ENCODE measurements around the gene CYLD. TPM values are rescaled to one million over a fixed set of nuclear protein-coding genes. Genes with fewer than 3 reads are reported as not detected.
A peak's percentile ranks its signal among the peaks of the same experiment; 100 is the strongest.

The CYLD gene
- polyA plus RNA-seq (2013, experiment 1 of 2), result 10.2 TPM
- polyA plus RNA-seq (2013, experiment 2 of 2), result 11.0 TPM

- Histone ChIP-seq H4K91ac (ENCODE audit: low read length) (no peak within 1 kb of the TSS), H3K4me1 (ENCODE audit: control insufficient read depth, insufficient read depth, low read depth, low read length) (peaks cover 10% of the 10 kb centered on the region), H3K9ac (ENCODE audit: low read length) (peak within 1 kb of the TSS; percentile 97), H3K4me2 (ENCODE audit: low read length, poor library complexity, severe bottlenecking) (peak within 1 kb of the TSS; percentile 75), H2AK5ac (ENCODE audit: low read length, severe bottlenecking) (no peak within 1 kb of the TSS), H3K18ac (ENCODE audit: low read depth in 1 of 2, low read length in 2 of 2) (peak within 1 kb of the TSS; percentile 43 to 62), H2BK5ac (ENCODE audit: low read depth, low read length, poor library complexity, severe bottlenecking) (no peak within 1 kb of the TSS), H3K36me3 (ENCODE audit: control insufficient read depth in 1 of 2, insufficient read depth in 2 of 2, low read depth in 1 of 2, low read length in 2 of 2) (peaks cover 3 to 11% of the 10 kb centered on the region in 2 experiments), H2BK15ac (ENCODE audit: low read depth, poor library complexity, severe bottlenecking) (peak within 1 kb of the TSS; percentile 89), H3K79me1 (replicated peaks; ENCODE audit: low read length, poor library complexity, severe bottlenecking) (peaks cover 7% of the 10 kb centered on the region), H3K4ac (ENCODE audit: low read depth in 1 of 2, low read length in 2 of 2) (peak within 1 kb of the TSS in 1 of 2 experiments; percentile 84), H4K8ac (ENCODE audit: low read length) (peak within 1 kb of the TSS; percentile 12), H3K27ac (ENCODE audit: low read length, poor library complexity, severe bottlenecking) (peak within 1 kb of the TSS; percentile 30), H2AFZ (ENCODE audit: low read depth, low read length) (peak within 1 kb of the TSS; percentile 61), H2BK12ac (ENCODE audit: low read length in 2 of 2) (peak within 1 kb of the TSS in 1 of 2 experiments; percentile 78), H3K4me3 (ENCODE audit: insufficient read depth in 1 of 2, low read depth in 1 of 2, low read length in 2 of 2) (peak within 1 kb of the TSS; percentile 87 to 88), H2BK120ac (ENCODE audit: low read depth, low read length) (no peak within 1 kb of the TSS), H3K23ac (ENCODE audit: low read length in 2 of 2) (peak within 1 kb of the TSS in 1 of 2 experiments; percentile 96), H3K27me3 (ENCODE audit: control insufficient read depth in 1 of 2, insufficient read depth in 1 of 2, low read length in 2 of 2) (peaks cover 0 to 19% of the 10 kb centered on the region in 2 experiments), H3K9me3 (ENCODE audit: control insufficient read depth, low read length) (no peaks in the 10 kb centered on the region), H3K14ac (ENCODE audit: low read length in 2 of 2) (peak within 1 kb of the TSS in 1 of 2 experiments; percentile 66)
- WGBS, result 1% methylated on average over 37 of the region's 93 CpGs
- peak; percentile 100 for DNase-seq
Measured at GRCh38 chr16:50741781-50742575, at the start of gene CYLD. Gene CYLD, plus strand, starts transcription at chr16:50742086. Its CDS starts 7,613 bp downstream, at chr16:50749699.

DNA sequence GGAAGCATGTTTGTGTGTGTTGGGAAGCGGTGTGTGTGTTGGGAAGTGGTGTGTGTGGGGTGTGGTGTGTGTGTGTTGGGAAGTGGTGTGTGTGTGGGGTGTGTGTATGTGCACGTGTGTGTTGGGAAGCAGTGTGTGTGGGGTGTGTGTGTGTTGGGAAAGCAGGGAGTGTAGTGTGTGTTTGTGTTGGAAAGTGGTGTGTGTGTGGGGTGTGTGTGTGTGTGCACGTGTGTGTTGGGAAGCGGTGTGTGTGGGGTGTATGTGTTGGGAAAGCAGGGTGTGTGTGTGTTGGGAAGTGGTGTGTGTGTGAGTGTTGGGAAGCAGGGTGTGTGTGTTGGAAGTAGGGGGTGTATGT lies 49.3 kb upstream of the CYLD start:
- peaks cover 15% of the 10 kb centered on the region for H3K4me1 ChIP-seq (ENCODE audit: control insufficient read depth, insufficient read depth, low read depth, low read length)
- no peak overlapping the region for H2BK120ac ChIP-seq (ENCODE audit: low read depth, low read length)
- H3K36me3 ChIP-seq (ENCODE audit: control insufficient read depth in 1 of 2, insufficient read depth in 2 of 2, low read depth in 1 of 2, low read length in 2 of 2), result no peaks in the 10 kb centered on the region
- no peak overlapping the region for H3K4ac ChIP-seq (ENCODE audit: low read depth in 1 of 2, low read length in 2 of 2)
- H2AFZ ChIP-seq (ENCODE audit: low read depth, low read length), result no peak overlapping the region
- no peak overlapping the region for H3K18ac ChIP-seq (ENCODE audit: low read depth in 1 of 2, low read length in 2 of 2)
- WGBS, result 91% methylated on average over 4 of the region's 4 CpGs
- no peak overlapping the region for H4K8ac ChIP-seq (ENCODE audit: low read length)
- H3K27me3 ChIP-seq (ENCODE audit: control insufficient read depth in 1 of 2, insufficient read depth in 1 of 2, low read length in 2 of 2), result peaks cover 29 to 32% of the 10 kb centered on the region in 2 experiments
- no peaks in the 10 kb centered on the region for H3K9me3 ChIP-seq (ENCODE audit: control insufficient read depth, low read length)
- H3K14ac ChIP-seq (ENCODE audit: low read length in 2 of 2), result peak overlapping the region in 1 of 2 experiments; percentile 13
- peak overlapping the region; percentile 44 for H4K91ac ChIP-seq (ENCODE audit: low read length)
- no peak overlapping the region for H3K9ac ChIP-seq (ENCODE audit: low read length)
- DNase-seq, result no peak
- no peak overlapping the region for H2AK5ac ChIP-seq (ENCODE audit: low read length, severe bottlenecking)
- H3K4me2 ChIP-seq (ENCODE audit: low read length, poor library complexity, severe bottlenecking), result no peak overlapping the region
- H3K23ac ChIP-seq (ENCODE audit: low read length in 2 of 2), result no peak overlapping the region
- no peak overlapping the region for H3K4me3 ChIP-seq (ENCODE audit: insufficient read depth in 1 of 2, low read depth in 1 of 2, low read length in 2 of 2)
- no peak overlapping the region for H2BK15ac ChIP-seq (ENCODE audit: low read depth, poor library complexity, severe bottlenecking)
- H2BK5ac ChIP-seq (ENCODE audit: low read depth, low read length, poor library complexity, severe bottlenecking), result no peak overlapping the region
- no peak overlapping the region for H3K27ac ChIP-seq (ENCODE audit: low read length, poor library complexity, severe bottlenecking)
- H2BK12ac ChIP-seq (ENCODE audit: low read length in 2 of 2), result no peak overlapping the region
- no peaks in the 10 kb centered on the region for H3K79me1 ChIP-seq (replicated peaks; ENCODE audit: low read length, poor library complexity, severe bottlenecking)

GRCh38 chr16:50692999-50693781 lies 48.7 kb upstream of the CYLD start, which contains the start of gene NOD2:
Gene NOD2, plus strand, starts transcription at chr16:50693606. Its CDS starts 5,890 bp downstream, at chr16:50699496.
- H2BK15ac ChIP-seq (ENCODE audit: low read depth, poor library complexity, severe bottlenecking), result no peak within 1 kb of the TSS
- peak within 1 kb of the TSS in 1 of 2 experiments; percentile 70 for H3K4me3 ChIP-seq (ENCODE audit: insufficient read depth in 1 of 2, low read depth in 1 of 2, low read length in 2 of 2)
- no peaks in the 10 kb centered on the region for H3K79me1 ChIP-seq (replicated peaks; ENCODE audit: low read length, poor library complexity, severe bottlenecking)
- H2BK12ac ChIP-seq (ENCODE audit: low read length in 2 of 2), result no peak within 1 kb of the TSS
- peak within 1 kb of the TSS; percentile 36 for H3K4me2 ChIP-seq (ENCODE audit: low read length, poor library complexity, severe bottlenecking)
- no peaks in the 10 kb centered on the region for H3K9me3 ChIP-seq (ENCODE audit: control insufficient read depth, low read length)
- H2BK5ac ChIP-seq (ENCODE audit: low read depth, low read length, poor library complexity, severe bottlenecking), result no peak within 1 kb of the TSS
- H3K4ac ChIP-seq (ENCODE audit: low read depth in 1 of 2, low read length in 2 of 2), result no peak within 1 kb of the TSS
- H3K23ac ChIP-seq (ENCODE audit: low read length in 2 of 2), result no peak within 1 kb of the TSS
- H2AFZ ChIP-seq (ENCODE audit: low read depth, low read length), result no peak within 1 kb of the TSS
- peak within 1 kb of the TSS in 1 of 2 experiments; percentile 13 for H3K14ac ChIP-seq (ENCODE audit: low read length in 2 of 2)
- no peak within 1 kb of the TSS for H3K27ac ChIP-seq (ENCODE audit: low read length, poor library complexity, severe bottlenecking)
- no peak within 1 kb of the TSS for H2BK120ac ChIP-seq (ENCODE audit: low read depth, low read length)
- H3K4me1 ChIP-seq (ENCODE audit: control insufficient read depth, insufficient read depth, low read depth, low read length), result peaks cover 18% of the 10 kb centered on the region
- DNase-seq, result no peak
- no peak within 1 kb of the TSS for H3K18ac ChIP-seq (ENCODE audit: low read depth in 1 of 2, low read length in 2 of 2)
- H2AK5ac ChIP-seq (ENCODE audit: low read length, severe bottlenecking), result no peak within 1 kb of the TSS
- no peaks in the 10 kb centered on the region for H3K36me3 ChIP-seq (ENCODE audit: control insufficient read depth in 1 of 2, insufficient read depth in 2 of 2, low read depth in 1 of 2, low read length in 2 of 2)
- peak within 1 kb of the TSS; percentile 74 for H3K9ac ChIP-seq (ENCODE audit: low read length)
- peaks cover 26 to 27% of the 10 kb centered on the region in 2 experiments for H3K27me3 ChIP-seq (ENCODE audit: control insufficient read depth in 1 of 2, insufficient read depth in 1 of 2, low read length in 2 of 2)
- WGBS, result 21% methylated on average over 47 of the region's 56 CpGs
- peak within 1 kb of the TSS; percentile 44 for H4K91ac ChIP-seq (ENCODE audit: low read length)
- no peak within 1 kb of the TSS for H4K8ac ChIP-seq (ENCODE audit: low read length)

DNA sequence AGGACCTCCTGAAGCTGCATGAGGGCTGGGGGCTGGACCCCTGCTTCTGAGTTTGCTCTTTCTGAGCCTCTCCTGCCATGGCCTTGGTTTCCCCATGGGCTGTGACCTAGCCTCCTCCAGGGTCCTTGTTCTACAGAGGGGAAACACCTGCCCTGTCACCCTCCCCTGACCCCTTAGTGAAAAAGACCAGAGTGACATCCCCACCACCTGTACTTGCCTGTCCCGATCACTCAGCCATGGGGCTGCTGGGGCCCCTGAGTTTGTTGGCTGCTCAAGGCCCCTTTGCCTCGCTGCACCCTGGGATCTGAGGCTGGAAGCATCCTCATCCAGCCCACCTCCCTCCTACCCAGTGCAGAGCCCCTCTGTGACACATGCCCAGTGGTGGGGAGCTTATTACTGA lies 47.7 kb upstream of the CYLD start:
- Histone ChIP-seq H3K18ac (ENCODE audit: low read depth in 1 of 2, low read length in 2 of 2) (no peak overlapping the region), H2AFZ (ENCODE audit: low read depth, low read length) (no peak overlapping the region), H3K27me3 (ENCODE audit: control insufficient read depth in 1 of 2, insufficient read depth in 1 of 2, low read length in 2 of 2) (peaks cover 26 to 27% of the 10 kb centered on the region in 2 experiments), H3K9ac (ENCODE audit: low read length) (no peak overlapping the region), H3K79me1 (replicated peaks; ENCODE audit: low read length, poor library complexity, severe bottlenecking) (no peaks in the 10 kb centered on the region), H2BK15ac (ENCODE audit: low read depth, poor library complexity, severe bottlenecking) (no peak overlapping the region), H3K27ac (ENCODE audit: low read length, poor library complexity, severe bottlenecking) (no peak overlapping the region), H3K4me3 (ENCODE audit: insufficient read depth in 1 of 2, low read depth in 1 of 2, low read length in 2 of 2) (no peak overlapping the region), H3K4ac (ENCODE audit: low read depth in 1 of 2, low read length in 2 of 2) (no peak overlapping the region), H3K4me1 (ENCODE audit: control insufficient read depth, insufficient read depth, low read depth, low read length) (peaks cover 18% of the 10 kb centered on the region), H2BK12ac (ENCODE audit: low read length in 2 of 2) (no peak overlapping the region), H4K8ac (ENCODE audit: low read length) (no peak overlapping the region), H3K36me3 (ENCODE audit: control insufficient read depth in 1 of 2, insufficient read depth in 2 of 2, low read depth in 1 of 2, low read length in 2 of 2) (no peaks in the 10 kb centered on the region), H4K91ac (ENCODE audit: low read length) (no peak overlapping the region), H2AK5ac (ENCODE audit: low read length, severe bottlenecking) (no peak overlapping the region), H2BK120ac (ENCODE audit: low read depth, low read length) (no peak overlapping the region), H2BK5ac (ENCODE audit: low read depth, low read length, poor library complexity, severe bottlenecking) (no peak overlapping the region), H3K23ac (ENCODE audit: low read length in 2 of 2) (no peak overlapping the region), H3K14ac (ENCODE audit: low read length in 2 of 2) (no peak overlapping the region), H3K4me2 (ENCODE audit: low read length, poor library complexity, severe bottlenecking) (no peak overlapping the region), H3K9me3 (ENCODE audit: control insufficient read depth, low read length) (no peaks in the 10 kb centered on the region)
- no peak for DNase-seq
- 88% methylated on average over 2 of the region's 2 CpGs for WGBS
